Panc1 (cell line): ENCODE data around the gene OR10A6.

Experiments used
- POLR2AphosphoS5 ChIP-seq: IDR thresholded peaks from 2 replicates; pipeline ENCODE4 v1.6.1; 2012; ENCODE audit warnings: mild to moderate bottlenecking, low read depth, low read length, moderate library complexity
- SIN3A ChIP-seq: IDR thresholded peaks from 2 replicates; pipeline ENCODE4 v1.6.1; 2012; ENCODE audit warnings: low read depth, mild to moderate bottlenecking, low read length, moderate library complexity, borderline replicate concordance; ENCODE audit not compliant: insufficient read depth
- TCF7L2 ChIP-seq: IDR thresholded peaks from 2 replicates; pipeline ENCODE4 v1.6.1; 2011; ENCODE audit warnings: mild to moderate bottlenecking, low read depth, low read length, inconsistent platforms
- TF ChIP-seq, protein P1 (sequence below): fragments of 450-650 bp; IDR thresholded peaks from 2 replicates; pipeline ENCODE4 v1.5.1; 2017; ENCODE audit warnings: mild to moderate bottlenecking
- TF ChIP-seq, protein P2 (sequence below), 2 experiments: IDR thresholded peaks; 2 replicates each; pipeline ENCODE4 v1.6.1; 2011 to 2012; ENCODE audit warnings: low read depth in 2 of 2, control low read depth in 1 of 2, low read length in 1 of 2, mild to moderate bottlenecking in 1 of 2, moderate library complexity in 1 of 2; ENCODE audit not compliant: insufficient read depth in 1 of 2

DNA sequence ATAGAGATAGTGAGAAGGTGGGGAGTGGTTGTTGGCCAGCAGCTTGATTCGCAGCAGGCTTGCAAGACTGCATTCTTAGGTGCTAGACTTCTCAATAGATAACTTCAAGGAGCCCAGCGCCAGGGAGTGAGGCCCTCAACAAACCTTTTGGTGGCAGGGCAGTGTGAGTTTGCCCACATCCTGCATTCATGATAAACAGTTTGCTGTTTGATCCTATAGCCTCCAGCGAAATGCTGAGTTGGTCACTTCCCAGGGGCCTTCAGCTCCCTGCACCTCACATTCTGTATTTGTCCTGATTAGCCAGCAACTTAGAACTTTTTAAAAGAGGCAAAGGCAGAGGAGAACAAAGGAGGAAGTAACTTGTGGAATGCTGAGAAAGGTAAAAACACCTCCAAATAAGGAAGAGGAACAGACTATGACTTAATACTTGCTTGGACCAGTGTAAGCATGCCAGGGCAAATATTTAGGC, 25.1 kb downstream of the OR10A6 start:
- TF ChIP-seq, protein P1, sequence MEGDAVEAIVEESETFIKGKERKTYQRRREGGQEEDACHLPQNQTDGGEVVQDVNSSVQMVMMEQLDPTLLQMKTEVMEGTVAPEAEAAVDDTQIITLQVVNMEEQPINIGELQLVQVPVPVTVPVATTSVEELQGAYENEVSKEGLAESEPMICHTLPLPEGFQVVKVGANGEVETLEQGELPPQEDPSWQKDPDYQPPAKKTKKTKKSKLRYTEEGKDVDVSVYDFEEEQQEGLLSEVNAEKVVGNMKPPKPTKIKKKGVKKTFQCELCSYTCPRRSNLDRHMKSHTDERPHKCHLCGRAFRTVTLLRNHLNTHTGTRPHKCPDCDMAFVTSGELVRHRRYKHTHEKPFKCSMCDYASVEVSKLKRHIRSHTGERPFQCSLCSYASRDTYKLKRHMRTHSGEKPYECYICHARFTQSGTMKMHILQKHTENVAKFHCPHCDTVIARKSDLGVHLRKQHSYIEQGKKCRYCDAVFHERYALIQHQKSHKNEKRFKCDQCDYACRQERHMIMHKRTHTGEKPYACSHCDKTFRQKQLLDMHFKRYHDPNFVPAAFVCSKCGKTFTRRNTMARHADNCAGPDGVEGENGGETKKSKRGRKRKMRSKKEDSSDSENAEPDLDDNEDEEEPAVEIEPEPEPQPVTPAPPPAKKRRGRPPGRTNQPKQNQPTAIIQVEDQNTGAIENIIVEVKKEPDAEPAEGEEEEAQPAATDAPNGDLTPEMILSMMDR: no peak
- TF ChIP-seq POLR2AphosphoS5 (no peak), SIN3A (no peak), TCF7L2 (no peak)
- TF ChIP-seq, protein P2, sequence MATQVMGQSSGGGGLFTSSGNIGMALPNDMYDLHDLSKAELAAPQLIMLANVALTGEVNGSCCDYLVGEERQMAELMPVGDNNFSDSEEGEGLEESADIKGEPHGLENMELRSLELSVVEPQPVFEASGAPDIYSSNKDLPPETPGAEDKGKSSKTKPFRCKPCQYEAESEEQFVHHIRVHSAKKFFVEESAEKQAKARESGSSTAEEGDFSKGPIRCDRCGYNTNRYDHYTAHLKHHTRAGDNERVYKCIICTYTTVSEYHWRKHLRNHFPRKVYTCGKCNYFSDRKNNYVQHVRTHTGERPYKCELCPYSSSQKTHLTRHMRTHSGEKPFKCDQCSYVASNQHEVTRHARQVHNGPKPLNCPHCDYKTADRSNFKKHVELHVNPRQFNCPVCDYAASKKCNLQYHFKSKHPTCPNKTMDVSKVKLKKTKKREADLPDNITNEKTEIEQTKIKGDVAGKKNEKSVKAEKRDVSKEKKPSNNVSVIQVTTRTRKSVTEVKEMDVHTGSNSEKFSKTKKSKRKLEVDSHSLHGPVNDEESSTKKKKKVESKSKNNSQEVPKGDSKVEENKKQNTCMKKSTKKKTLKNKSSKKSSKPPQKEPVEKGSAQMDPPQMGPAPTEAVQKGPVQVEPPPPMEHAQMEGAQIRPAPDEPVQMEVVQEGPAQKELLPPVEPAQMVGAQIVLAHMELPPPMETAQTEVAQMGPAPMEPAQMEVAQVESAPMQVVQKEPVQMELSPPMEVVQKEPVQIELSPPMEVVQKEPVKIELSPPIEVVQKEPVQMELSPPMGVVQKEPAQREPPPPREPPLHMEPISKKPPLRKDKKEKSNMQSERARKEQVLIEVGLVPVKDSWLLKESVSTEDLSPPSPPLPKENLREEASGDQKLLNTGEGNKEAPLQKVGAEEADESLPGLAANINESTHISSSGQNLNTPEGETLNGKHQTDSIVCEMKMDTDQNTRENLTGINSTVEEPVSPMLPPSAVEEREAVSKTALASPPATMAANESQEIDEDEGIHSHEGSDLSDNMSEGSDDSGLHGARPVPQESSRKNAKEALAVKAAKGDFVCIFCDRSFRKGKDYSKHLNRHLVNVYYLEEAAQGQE (IDR thresholded peaks at IDR 0.05; ENCODE audit: insufficient read depth in 1 of 2, low read depth in 2 of 2, low read length in 1 of 2): no peak
